Esophagus squamous epithelium (tissue), 4 donors: ENCODE data around the gene CAMSAP3.

ENCODE experiments used
- POLR2A ChIP-seq, 4 donors: fragments of 450-650 bp; IDR thresholded peaks; one replicate each; pipeline ENCODE4 v1.6.1; 2017; ENCODE audit warnings: antibody characterized with exemption in 4 of 4, mild to moderate bottlenecking in 4 of 4, moderate library complexity in 3 of 4
- TF ChIP-seq, protein P1 (sequence below), 6 experiments: fragments of 450-650 bp in 4 of 6; fragments of 200-600 bp in 2 of 6; sonication (generic) in 2 of 6; IDR thresholded peaks; one replicate each; pipeline ENCODE4 v1.5.1; 2016 to 2019; ENCODE audit warnings: antibody characterized with exemption in 6 of 6, mild to moderate bottlenecking in 4 of 6, moderate library complexity in 4 of 6

DNA sequence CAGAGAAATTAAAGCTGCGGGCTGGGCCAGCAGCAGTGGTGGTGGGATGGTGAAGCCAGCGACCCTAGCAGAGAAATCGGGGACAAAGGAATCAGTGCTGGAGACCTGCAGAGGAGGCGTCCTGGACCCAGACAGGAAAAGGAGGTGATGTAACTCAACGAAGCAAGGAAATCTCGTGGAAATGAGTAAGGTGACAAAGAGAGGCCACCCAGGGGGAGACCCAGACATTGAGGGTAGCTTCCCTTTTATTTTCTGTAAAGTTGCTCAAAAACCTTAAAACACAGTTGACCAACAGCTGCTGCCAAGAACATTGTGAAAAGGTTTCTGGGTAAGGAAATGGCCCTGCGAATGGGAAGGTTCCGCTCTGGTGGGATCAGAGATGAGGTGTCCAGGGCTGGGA is 59.9 kb downstream of the CAMSAP3 start:
- TF ChIP-seq, protein P1, sequence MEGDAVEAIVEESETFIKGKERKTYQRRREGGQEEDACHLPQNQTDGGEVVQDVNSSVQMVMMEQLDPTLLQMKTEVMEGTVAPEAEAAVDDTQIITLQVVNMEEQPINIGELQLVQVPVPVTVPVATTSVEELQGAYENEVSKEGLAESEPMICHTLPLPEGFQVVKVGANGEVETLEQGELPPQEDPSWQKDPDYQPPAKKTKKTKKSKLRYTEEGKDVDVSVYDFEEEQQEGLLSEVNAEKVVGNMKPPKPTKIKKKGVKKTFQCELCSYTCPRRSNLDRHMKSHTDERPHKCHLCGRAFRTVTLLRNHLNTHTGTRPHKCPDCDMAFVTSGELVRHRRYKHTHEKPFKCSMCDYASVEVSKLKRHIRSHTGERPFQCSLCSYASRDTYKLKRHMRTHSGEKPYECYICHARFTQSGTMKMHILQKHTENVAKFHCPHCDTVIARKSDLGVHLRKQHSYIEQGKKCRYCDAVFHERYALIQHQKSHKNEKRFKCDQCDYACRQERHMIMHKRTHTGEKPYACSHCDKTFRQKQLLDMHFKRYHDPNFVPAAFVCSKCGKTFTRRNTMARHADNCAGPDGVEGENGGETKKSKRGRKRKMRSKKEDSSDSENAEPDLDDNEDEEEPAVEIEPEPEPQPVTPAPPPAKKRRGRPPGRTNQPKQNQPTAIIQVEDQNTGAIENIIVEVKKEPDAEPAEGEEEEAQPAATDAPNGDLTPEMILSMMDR (IDR thresholded peaks at IDR 0.05), result no peak
- no peak for TF ChIP-seq POLR2A (IDR thresholded peaks at IDR 0.05)
